OCI-LY1 (cell line): ENCODE measurements around the gene BRIP1.

Experiments
- EZH2 ChIP-seq: fragments of 200-600 bp; sonication (generic), shearing (Covaris generic); IDR thresholded peaks from 2 replicates; pipeline ENCODE4 v1.8.0; 2017; ENCODE audit warnings: borderline replicate concordance, mixed run types, mild to moderate bottlenecking, antibody characterized with exemption, low read length, moderate library complexity, mixed read lengths
- TF ChIP-seq, protein P1 (sequence below): fragments of 200-600 bp; sonication (generic), shearing (Covaris generic); IDR thresholded peaks from 2 replicates; pipeline ENCODE4 v1.5.1; 2017; ENCODE audit warnings: mild to moderate bottlenecking, antibody characterized with exemption, low read length, moderate library complexity, mixed read lengths

DNA sequence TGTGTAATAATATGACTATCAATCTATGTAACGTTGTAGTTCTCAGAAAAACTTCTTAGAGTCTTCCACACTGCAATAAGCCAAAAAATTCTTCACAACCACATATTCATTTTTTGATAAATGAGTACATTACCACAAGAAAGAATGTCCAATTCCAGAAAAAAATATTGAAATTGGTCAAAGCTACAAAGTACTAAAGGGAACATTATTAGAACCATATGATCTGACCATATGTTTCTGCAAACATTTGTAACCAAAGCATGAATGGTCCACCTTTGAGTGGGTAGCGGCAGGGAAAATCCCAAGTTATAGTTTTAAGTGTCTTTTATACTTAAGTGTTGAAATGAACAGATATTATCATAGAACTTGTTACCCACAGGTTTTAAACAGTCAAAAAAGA is 200.6 kb downstream of the BRIP1 start:
- TF ChIP-seq, protein P1, sequence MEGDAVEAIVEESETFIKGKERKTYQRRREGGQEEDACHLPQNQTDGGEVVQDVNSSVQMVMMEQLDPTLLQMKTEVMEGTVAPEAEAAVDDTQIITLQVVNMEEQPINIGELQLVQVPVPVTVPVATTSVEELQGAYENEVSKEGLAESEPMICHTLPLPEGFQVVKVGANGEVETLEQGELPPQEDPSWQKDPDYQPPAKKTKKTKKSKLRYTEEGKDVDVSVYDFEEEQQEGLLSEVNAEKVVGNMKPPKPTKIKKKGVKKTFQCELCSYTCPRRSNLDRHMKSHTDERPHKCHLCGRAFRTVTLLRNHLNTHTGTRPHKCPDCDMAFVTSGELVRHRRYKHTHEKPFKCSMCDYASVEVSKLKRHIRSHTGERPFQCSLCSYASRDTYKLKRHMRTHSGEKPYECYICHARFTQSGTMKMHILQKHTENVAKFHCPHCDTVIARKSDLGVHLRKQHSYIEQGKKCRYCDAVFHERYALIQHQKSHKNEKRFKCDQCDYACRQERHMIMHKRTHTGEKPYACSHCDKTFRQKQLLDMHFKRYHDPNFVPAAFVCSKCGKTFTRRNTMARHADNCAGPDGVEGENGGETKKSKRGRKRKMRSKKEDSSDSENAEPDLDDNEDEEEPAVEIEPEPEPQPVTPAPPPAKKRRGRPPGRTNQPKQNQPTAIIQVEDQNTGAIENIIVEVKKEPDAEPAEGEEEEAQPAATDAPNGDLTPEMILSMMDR = no peak
- TF ChIP-seq EZH2 = no peak
